Epithelial cell of proximal tubule (primary cell): Measurements from ENCODE around the gene XIST. TPM values are rescaled to one million over a fixed set of nuclear protein-coding genes. Genes with fewer than 3 reads are reported as not detected.

Source experiments
- DNase-seq: peaks from one replicate; pipeline ENCODE4 v3.0.0-alpha.2; 2011; ENCODE audit warnings: low read depth
- H3K4me3 ChIP-seq: 2 replicates; pipeline ENCODE4 v1.5.1; 2011; ENCODE audit warnings: low read depth, mild to moderate bottlenecking, low read length
- CTCF ChIP-seq: conservative IDR thresholded peaks from 2 replicates; pipeline ENCODE4 v1.5.1; 2012; ENCODE audit warnings: low read depth, mild to moderate bottlenecking, low read length
- total RNA-seq: library from RNA; depleted of rRNA; stranded (reverse); fragments of >200 nt; gene quantifications from 2 replicates; pipeline ENCODE4 v1.2.3, GENCODE V29; 2015

XIST gene
- total RNA-seq, 1 donor from 2014 or later, result not detected

DNA sequence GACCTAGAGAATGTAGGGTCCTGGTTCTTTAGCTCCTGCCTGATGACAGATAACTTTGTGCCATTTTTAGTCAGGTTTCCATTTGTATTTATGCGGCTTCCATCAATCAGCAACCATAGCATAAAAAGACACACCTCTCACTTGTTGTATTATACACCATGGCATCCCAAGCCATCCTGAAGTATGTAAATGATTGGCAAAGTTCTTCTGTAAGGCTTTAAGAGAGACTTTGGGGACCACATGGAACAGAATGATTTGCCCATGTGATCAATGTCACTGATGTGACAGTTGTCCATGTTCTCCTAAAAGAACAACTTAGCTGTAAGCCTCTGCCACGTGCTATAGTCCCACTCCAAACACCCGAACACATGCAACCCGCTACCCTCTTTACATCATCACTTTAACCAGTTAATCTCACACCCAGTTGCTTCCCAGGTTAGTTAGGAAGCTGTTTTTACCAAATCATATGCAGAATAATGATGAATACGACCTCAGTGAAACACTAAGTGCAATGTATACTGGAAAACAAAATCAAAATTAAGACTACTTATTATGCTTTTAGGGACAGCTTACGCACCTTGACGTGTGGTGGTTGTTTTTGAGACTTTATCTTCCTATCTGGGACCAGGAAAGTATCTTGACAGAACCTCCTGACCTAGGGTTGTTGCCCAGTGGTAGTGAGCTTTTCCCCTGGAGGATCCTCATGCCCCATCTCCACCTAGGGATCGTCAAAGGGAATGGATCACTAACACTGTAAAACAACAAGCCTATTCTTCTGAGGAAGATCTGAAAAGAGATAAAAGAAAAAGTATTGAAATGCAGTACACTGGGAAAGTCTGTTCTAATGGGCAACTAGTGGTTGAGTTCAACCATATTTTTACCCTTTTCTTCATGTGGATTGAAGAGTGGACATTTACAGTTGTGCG lies 21.8 kb downstream of the XIST start:
- H3K4me3 ChIP-seq, result no peak overlapping the region
- no peak for TF ChIP-seq CTCF
- no peak for DNase-seq

DNA sequence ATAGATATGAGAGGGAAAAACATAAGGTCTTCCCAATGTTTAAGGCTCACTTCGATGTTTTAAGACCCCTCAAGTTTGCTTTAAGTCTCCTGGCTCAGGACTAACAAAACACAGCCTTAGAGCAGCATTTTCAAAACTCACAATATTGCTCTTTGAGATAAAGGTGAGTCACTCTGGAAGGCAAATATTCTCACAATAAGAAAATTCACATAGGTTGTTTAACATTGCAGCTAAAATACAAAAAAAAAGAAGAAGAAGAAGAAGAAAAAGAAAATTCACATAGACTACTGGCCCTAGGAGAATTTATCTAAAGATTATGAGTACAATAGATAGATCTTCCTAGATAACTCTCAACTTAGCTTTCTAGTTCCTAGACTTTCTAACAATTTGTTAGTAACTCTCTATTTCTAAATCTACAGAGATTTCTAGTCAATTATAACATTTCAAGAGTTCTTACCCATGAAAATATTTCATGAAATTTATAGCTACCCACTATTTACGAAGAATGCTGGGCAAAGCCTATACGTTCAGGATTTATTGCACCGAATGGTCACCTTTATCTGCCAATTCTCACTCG lies 22.5 kb downstream of the XIST start:
- DNase-seq, result no peak
- no peak for TF ChIP-seq CTCF
- no peak overlapping the region for H3K4me3 ChIP-seq

- no peak overlapping the region for H3K4me3 ChIP-seq
- TF ChIP-seq CTCF, result no peak
- DNase-seq, result no peak
These were observed 24.3 kb downstream of the XIST start for GRCh38 chrX:73828080-73828720.

GRCh38 chrX:73827406-73827805 lies 25.1 kb downstream of the XIST start:
- DNase-seq, result no peak
- no peak overlapping the region for H3K4me3 ChIP-seq
- no peak for TF ChIP-seq CTCF

GRCh38 chrX:73826996-73827395 lies 25.5 kb downstream of the XIST start:
- no peak for DNase-seq
- no peak for TF ChIP-seq CTCF
- H3K4me3 ChIP-seq, result no peak overlapping the region

GRCh38 chrX:73825569-73825968 lies 26.9 kb downstream of the XIST start:
- no peak for DNase-seq
- H3K4me3 ChIP-seq, result no peak overlapping the region
- no peak for TF ChIP-seq CTCF
